ENCODE data around the gene HCRTR1. TPM values are rescaled to one million over a fixed set of nuclear protein-coding genes. Genes with fewer than 3 reads are reported as not detected.

HCRTR1 gene
- total RNA-seq, 4 donors from 2014 or later = 0.42 TPM; not detected in 3

DNA sequence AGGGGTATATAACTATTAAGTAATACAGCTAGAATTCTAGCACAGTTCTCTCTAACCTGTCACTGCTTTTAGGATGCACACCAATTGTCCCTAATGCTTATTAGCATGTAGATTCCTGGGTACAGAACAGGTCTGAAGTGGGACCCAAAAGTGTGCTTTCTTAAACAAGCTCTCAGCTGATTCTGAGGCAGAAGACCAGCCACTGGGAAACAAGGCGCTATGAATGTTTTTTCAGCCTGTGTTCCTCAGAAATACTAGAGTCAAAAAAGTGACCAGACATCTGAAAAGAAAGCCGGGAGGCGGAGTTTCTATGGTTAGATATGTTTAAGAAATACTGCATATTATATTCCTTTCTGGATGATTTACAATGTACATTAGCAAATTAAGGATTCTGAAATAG is 25.4 kb downstream of the HCRTR1 start:
- H3K4me3 ChIP-seq (ENCODE audit: low read depth, poor library complexity, severe bottlenecking) = no peak overlapping the region
- intact Hi-C loops (cut with DNase I; ENCODE audit: low total_unique reads) = no loop called here
- WGBS, 2 donors = 92% methylated on average over 3 of the region's 3 CpGs
- TF ChIP-seq POLR2A (IDR thresholded peaks at IDR 0.05) = no peak
- TF ChIP-seq, protein P1, sequence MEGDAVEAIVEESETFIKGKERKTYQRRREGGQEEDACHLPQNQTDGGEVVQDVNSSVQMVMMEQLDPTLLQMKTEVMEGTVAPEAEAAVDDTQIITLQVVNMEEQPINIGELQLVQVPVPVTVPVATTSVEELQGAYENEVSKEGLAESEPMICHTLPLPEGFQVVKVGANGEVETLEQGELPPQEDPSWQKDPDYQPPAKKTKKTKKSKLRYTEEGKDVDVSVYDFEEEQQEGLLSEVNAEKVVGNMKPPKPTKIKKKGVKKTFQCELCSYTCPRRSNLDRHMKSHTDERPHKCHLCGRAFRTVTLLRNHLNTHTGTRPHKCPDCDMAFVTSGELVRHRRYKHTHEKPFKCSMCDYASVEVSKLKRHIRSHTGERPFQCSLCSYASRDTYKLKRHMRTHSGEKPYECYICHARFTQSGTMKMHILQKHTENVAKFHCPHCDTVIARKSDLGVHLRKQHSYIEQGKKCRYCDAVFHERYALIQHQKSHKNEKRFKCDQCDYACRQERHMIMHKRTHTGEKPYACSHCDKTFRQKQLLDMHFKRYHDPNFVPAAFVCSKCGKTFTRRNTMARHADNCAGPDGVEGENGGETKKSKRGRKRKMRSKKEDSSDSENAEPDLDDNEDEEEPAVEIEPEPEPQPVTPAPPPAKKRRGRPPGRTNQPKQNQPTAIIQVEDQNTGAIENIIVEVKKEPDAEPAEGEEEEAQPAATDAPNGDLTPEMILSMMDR (IDR thresholded peaks at IDR 0.05) = no peak
- no peak for DNase-seq (ENCODE audit: low spot score in 2 of 2)

DNA sequence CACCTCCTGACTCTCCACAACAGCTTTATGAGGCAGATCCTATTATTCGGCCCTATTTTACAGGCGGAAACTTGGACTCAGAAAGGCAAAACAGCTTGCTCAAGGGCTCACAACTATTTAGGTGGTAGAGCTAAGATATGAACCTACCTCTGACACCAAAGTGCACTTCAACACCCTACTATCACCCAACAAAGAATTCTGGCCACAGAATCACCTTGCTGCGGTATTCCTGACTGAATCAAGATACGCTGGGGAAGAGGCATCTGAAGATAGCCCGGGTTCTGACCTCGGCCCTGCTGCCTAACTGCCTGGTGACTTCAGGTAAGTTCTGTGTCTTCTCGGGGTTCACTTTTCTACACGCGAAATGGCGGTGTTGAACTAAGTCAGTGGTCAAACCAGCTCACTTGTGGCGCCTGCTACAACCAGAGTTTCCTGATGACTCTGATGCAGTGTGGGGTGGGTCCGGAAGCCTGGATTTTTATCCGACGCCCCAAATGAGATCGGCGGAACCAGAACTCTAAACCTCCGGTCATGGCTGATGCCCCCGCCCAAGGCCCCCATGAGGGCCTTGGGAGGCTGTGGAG is 26.6 kb downstream of the HCRTR1 start:
- 5 to 7% methylated on average over 14 to 17 of the region's 18 CpGs for WGBS, 2 donors
- H3K4me3 ChIP-seq (ENCODE audit: low read depth, poor library complexity, severe bottlenecking) = peak overlapping the region; percentile 93
- intact Hi-C loops (cut with DNase I; ENCODE audit: low total_unique reads) = no loop called here
- no peak for TF ChIP-seq POLR2A (IDR thresholded peaks at IDR 0.05)
- TF ChIP-seq, protein P1 (IDR thresholded peaks at IDR 0.05) = no peak
- DNase-seq (ENCODE audit: low spot score in 2 of 2) = no peak

DNA sequence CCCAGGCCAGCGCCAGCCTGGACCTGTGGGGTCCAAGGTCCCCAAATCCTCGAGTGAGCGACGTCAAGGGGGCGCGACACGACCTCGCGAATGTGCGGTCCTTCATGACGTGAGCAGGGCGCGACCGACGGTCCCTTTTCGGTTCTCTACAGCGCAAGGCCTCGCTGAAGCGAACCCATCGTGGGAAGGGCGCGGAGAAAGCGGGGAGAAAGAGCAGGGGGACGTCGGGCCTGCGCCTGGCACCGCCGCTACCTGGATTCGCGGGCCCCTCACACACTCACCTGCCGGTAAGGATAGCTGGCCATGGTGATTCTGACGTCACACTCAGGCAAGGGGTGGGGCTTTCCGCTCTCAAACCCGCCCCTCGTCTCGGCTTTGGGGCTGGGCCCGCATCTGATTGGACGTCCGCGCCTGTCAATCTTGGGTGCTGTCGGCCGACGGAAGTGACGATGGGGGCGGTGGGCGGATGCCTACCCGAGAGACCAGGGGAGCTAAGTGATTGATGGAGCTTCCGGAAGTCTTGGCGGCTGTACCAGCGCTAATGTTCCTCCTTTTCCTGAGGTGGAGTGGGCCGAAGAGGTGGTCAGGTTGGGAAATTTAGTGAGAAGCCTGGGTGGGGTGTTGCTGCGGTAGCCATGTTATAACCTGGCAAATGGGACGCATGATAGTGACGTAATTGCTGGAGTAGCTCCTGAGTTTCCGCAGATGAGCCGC is 27.2 kb downstream of the HCRTR1 start, which contains the start of gene PEF1:
TSS of gene PEF1 (minus strand) at position 317 of the 714 bp plus-strand sequence. CDS start at position 305, 12 bp downstream.
- WGBS, 2 donors = 0% methylated on average over 30 to 47 of the region's 56 CpGs
- peak; percentile 98 to 100 for DNase-seq (ENCODE audit: low spot score in 2 of 2)
- intact Hi-C loops (cut with DNase I; ENCODE audit: low total_unique reads) = no loop called here
- peak within 1 kb of the TSS; percentile 93 for H3K4me3 ChIP-seq (ENCODE audit: low read depth, poor library complexity, severe bottlenecking)
- TF ChIP-seq, protein P1 (IDR thresholded peaks at IDR 0.05) = no peak
- TF ChIP-seq POLR2A (IDR thresholded peaks at IDR 0.05) = peak in 1 of 2 donors; percentile 51

DNA sequence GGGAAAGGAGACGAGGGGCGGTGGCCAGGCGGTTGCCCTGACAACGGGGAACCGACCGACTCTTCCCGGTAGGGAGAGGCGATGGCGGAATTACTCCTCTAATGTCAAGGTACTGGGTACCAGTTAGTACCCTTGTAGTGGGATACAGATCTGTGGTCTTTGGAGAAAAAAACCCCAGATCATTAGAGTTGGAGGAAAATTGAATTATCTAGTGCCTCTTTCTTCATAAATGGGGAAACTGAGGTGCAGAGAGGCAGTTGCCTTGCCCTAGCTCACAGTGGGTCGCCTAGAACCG is 27.7 kb downstream of the HCRTR1 start:
- no peak for DNase-seq (ENCODE audit: low spot score in 2 of 2)
- peak overlapping the region; percentile 93 for H3K4me3 ChIP-seq (ENCODE audit: low read depth, poor library complexity, severe bottlenecking)
- 0 to 1% methylated on average over 11 of the region's 11 CpGs for WGBS, 2 donors
- intact Hi-C loops (cut with DNase I; ENCODE audit: low total_unique reads) = no loop called here
- TF ChIP-seq, protein P1 (IDR thresholded peaks at IDR 0.05) = no peak
- TF ChIP-seq POLR2A (IDR thresholded peaks at IDR 0.05) = no peak

DNA sequence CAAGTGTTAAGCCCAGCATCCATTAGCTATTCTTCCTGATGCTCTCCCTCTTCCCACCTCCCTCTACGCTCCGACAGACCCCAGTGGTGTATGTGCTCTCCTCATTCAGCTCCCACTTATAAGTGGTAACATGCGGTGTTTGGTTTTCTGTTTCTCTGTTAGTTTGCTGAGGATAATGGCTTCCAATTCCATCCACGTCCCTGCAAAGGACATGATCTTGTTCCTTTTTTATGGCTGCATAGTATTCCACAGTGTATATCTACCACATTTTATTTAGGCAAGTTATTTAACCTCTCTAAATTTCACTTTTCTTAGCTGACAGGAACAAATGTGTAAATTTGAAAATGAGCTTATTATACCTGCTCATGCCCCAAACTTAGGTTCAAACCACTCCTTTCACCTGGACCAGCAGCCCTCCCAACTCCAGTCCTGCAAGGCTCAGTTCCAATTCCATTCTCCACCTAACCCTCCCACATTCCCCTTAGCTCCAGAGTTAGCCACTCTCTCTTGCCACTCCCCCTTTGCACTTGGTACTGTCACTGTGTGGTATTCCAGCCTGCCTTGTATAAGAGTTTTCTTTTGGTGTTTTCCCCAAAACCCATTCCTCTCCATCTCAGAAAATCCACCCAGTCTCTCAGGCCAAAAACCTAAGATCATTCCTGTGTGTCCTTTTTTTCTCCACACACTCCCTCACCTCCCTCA is 28.9 kb downstream of the HCRTR1 start:
- no peak overlapping the region for H3K4me3 ChIP-seq (ENCODE audit: low read depth, poor library complexity, severe bottlenecking)
- TF ChIP-seq POLR2A (IDR thresholded peaks at IDR 0.05) = no peak
- TF ChIP-seq, protein P1 (IDR thresholded peaks at IDR 0.05) = no peak
- intact Hi-C loops (cut with DNase I; ENCODE audit: low total_unique reads) = no loop called here
- 95 to 99% methylated on average over 4 of the region's 4 CpGs for WGBS, 2 donors
- DNase-seq (ENCODE audit: low spot score in 2 of 2) = no peak
